ENCODE data around the gene ARPC5L.

ARPC5L gene

DNA sequence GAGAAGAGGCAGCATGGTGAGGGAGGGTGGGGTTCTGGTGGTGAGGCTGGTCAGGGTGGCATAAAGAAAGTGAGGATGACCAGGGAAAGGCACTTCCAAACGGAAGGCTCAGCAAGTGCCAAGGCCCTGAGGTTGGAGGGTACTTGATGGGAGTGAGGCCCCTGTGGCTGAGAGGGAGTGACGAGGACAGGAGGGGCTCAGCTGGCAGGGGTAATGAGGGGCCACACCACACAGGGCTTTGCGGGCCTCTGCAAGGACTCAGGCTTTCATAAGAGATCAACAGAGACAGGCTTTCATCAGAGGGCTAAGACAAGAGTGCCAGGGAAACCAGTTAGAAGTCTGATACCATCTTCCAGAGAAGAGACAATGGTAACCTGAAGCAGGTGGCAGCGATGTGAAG, 23.6 kb downstream of the ARPC5L start:
- H3K4me3 Mint-ChIP-seq: no peak overlapping the region
- H3K9me3 Mint-ChIP-seq: no peaks in the 10 kb centered on the region
- peaks cover 91% of the 10 kb centered on the region for H3K36me3 Mint-ChIP-seq (ENCODE audit: low read depth)

DNA sequence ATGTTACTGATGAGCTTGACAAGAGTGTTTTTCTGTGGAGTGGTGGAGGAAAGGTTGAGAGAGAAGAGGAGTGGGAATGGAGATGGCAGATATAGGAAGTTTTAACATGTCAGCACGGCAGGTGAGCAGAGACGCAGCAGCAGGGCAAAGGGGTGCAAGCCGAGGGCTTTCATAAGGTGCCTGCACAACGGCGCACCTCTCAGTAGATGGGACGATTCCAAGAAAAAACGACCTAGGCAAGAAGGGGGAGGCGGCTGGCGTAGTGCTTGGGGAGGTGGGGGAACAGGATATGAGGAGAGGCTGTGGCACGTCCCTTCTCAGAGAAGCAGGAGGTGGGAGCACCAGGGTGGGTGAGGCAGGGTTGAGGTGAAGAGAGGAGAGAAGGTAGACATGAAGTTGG, 24.5 kb downstream of the ARPC5L start:
- H3K27me3 Mint-ChIP-seq: no peaks in the 10 kb centered on the region
- no peak overlapping the region for H3K4me3 Mint-ChIP-seq
- no peaks in the 10 kb centered on the region for H3K4me1 Mint-ChIP-seq (ENCODE audit: low read depth)
- DNase-seq: no peak
- H3K27ac Mint-ChIP-seq: no peak overlapping the region
- H3K36me3 Mint-ChIP-seq (ENCODE audit: low read depth): peaks cover 91% of the 10 kb centered on the region
- H3K9me3 Mint-ChIP-seq: no peaks in the 10 kb centered on the region

More for the DNA sequence above, 23.6 kb downstream of the ARPC5L start:
- no peak for DNase-seq
- H3K27ac Mint-ChIP-seq: no peak overlapping the region
- H3K27me3 Mint-ChIP-seq: no peaks in the 10 kb centered on the region
- H3K4me1 Mint-ChIP-seq (ENCODE audit: low read depth): no peaks in the 10 kb centered on the region

DNA sequence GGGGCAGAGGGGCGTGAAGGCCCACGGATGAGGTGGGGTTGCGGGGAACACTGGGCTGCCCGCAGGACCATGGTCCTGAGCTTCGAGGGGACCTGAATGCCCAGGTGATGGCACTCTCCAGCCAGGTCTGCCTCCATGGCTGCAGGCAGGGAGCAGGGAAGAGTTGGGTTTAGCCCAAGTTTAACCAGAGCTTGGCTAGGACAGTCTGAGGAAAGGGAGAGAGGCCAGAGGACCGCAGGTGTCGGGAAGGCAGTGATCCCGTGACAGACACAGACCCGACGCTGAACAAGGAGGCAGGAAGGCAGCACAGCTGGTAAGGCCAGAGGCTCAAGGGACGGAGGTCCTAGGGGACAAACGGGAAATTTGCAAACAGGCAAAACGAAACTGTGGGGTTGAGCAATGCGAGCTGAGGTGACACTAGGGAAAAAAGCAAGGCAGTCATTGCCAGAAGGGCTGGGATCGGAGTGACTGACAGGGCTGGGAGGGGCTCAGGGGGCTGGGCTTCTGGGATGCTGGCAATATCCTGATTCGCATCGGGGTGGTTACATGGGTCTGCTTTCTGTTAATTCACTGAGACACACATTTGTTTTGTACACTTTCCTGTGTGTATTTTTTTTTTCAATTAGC, 25.0 kb downstream of the ARPC5L start:
- no peaks in the 10 kb centered on the region for H3K4me1 Mint-ChIP-seq (ENCODE audit: low read depth)
- no peak for DNase-seq
- H3K27ac Mint-ChIP-seq: no peak overlapping the region
- H3K36me3 Mint-ChIP-seq (ENCODE audit: low read depth): peaks cover 90% of the 10 kb centered on the region
- H3K4me3 Mint-ChIP-seq: no peak overlapping the region
- H3K9me3 Mint-ChIP-seq: no peaks in the 10 kb centered on the region
- H3K27me3 Mint-ChIP-seq: no peaks in the 10 kb centered on the region

DNA sequence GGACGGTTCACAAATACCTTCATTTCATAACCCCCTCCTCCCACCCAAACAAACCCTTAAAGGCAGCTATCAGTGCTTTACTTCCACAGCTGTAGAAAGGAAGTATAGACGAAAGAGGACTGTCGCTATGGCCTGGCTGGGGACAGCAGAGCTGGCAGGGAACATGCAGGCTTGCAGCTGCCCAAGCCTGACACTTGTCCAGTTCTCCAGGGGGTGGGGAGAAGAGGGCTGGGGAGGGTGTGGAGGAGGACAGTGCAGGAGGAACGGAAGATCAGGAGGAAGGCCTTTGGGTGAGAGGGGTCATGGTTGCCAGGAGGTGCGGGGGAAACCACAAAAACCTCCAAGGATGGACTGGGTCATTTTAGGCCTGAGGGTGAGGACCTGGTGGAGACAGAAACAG, 25.9 kb downstream of the ARPC5L start:
- Mint-ChIP-seq H3K27me3 (no peaks in the 10 kb centered on the region), H3K4me1 (ENCODE audit: low read depth) (no peaks in the 10 kb centered on the region), H3K36me3 (ENCODE audit: low read depth) (peaks cover 87% of the 10 kb centered on the region), H3K27ac (no peak overlapping the region), H3K9me3 (no peaks in the 10 kb centered on the region), H3K4me3 (no peak overlapping the region)
- no peak for DNase-seq

DNA sequence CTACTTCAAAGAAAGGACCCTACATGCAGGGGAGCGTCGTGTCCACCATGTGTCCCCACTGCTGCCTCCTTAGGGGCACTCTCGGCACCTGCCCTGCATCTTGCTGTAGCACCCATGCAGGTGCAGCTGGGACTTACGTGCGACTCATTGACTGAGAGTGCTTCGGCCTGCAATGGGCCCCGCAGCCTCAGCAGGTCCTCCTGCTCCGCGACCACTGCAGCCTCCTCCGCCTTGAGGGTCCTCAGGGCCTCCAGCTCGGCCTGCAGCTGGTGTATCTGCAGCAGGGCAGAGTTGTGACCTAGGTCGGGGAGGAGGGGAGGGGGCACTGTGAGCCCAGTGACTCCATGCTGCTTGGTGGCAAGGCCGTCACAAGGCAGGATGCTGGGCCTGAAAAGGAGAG, 27.1 kb downstream of the ARPC5L start:
- Mint-ChIP-seq H3K27ac (no peak overlapping the region), H3K36me3 (ENCODE audit: low read depth) (peaks cover 91% of the 10 kb centered on the region)
- no peak for DNase-seq

DNA sequence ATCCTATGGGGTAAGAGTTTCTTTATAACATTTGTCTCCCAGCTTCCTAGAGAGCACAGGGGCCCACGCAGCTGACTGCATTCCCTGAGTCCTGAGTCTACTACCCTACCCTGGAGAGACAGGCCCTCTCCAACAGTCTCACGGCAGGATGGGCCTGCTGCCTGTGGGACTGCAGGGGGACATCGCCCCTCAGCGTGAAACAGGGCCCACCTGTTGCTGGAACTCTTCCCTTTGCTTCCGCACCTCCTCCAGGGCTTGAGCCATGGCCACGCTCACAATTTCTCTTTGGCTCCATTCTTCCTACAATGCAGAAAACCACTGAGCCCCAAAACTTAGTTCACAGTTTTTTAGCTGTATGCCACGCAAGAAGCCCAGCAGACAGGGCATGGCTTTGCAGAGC, 28.2 kb downstream of the ARPC5L start:
- Mint-ChIP-seq H3K36me3 (ENCODE audit: low read depth) (peaks cover 90% of the 10 kb centered on the region), H3K4me3 (no peak overlapping the region)

More for the DNA sequence above, 27.1 kb downstream of the ARPC5L start:
- no peak overlapping the region for H3K4me3 Mint-ChIP-seq
- H3K9me3 Mint-ChIP-seq: no peaks in the 10 kb centered on the region
- H3K27me3 Mint-ChIP-seq: no peaks in the 10 kb centered on the region
- H3K4me1 Mint-ChIP-seq (ENCODE audit: low read depth): no peaks in the 10 kb centered on the region

DNA sequence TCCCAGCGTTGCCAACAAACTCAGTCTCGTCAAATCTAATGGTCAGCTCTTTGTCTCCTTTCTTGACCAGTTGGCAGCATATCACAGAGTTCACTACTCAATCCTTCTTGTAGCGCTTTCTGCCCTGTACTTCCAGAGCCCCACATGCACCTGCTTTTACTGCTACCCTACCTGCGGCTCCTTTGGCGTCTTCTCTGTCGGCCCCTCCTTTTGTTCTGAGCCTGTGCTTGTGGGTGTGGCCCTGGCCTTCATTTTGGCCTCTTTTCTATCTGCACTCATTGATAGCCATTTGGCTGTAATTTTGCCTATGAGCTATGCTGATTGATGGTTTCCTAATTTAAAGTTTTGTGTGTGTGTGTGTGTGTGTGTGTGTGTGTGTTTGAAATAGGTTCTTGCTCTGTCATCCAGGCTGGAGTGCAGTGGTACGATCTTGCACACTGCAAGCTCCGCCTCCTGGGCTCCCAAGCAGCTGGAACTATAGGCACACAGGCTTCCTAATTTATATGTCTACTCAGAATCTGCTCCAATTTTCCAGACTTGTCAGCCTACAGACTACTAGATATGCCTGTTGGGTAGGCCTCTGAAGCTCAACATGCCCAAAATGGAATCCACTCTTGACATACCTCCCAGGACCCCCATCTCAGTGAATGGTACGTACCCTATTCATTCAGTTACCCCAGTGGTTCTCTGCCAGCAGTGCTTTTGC, 32.3 kb downstream of the ARPC5L start:
- no peak overlapping the region for H3K4me3 Mint-ChIP-seq
- H3K36me3 Mint-ChIP-seq (ENCODE audit: low read depth): peaks cover 92% of the 10 kb centered on the region

More for the DNA sequence above, 28.2 kb downstream of the ARPC5L start:
- no peak for DNase-seq
- no peaks in the 10 kb centered on the region for H3K27me3 Mint-ChIP-seq
- H3K9me3 Mint-ChIP-seq: no peaks in the 10 kb centered on the region
- H3K4me1 Mint-ChIP-seq (ENCODE audit: low read depth): peaks cover 6% of the 10 kb centered on the region
- H3K27ac Mint-ChIP-seq: no peak overlapping the region

DNA sequence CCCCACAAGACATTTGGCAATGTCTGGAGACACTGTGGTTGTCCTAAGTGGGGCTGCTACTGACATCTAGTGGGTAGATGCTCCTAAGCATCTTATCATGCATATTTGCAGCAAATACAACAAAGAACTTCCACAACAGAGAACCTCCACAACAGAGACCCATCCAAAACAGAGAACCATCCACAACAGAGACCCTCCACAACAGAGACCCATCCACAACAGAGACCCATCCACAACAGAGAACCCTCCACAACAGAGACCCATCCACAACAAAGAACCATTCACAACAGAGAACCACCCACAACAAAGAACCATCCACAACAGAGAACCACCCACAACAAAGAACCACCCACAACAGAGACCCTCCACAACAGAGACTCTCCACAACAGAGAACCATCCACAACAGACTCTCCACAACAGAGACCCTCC, 32.8 kb downstream of the ARPC5L start:
- H3K27ac Mint-ChIP-seq: peak overlapping the region; percentile 19
- DNase-seq: no peak
- H3K9me3 Mint-ChIP-seq: no peaks in the 10 kb centered on the region
- peaks cover 92% of the 10 kb centered on the region for H3K36me3 Mint-ChIP-seq (ENCODE audit: low read depth)
- no peaks in the 10 kb centered on the region for H3K27me3 Mint-ChIP-seq
- no peak overlapping the region for H3K4me3 Mint-ChIP-seq
- H3K4me1 Mint-ChIP-seq (ENCODE audit: low read depth): peaks cover 11% of the 10 kb centered on the region

More for the DNA sequence above, 32.3 kb downstream of the ARPC5L start:
- Mint-ChIP-seq H3K27ac (no peak overlapping the region), H3K27me3 (no peaks in the 10 kb centered on the region), H3K4me1 (ENCODE audit: low read depth) (peaks cover 11% of the 10 kb centered on the region), H3K9me3 (no peaks in the 10 kb centered on the region)
- peak; percentile 43 for DNase-seq

DNA sequence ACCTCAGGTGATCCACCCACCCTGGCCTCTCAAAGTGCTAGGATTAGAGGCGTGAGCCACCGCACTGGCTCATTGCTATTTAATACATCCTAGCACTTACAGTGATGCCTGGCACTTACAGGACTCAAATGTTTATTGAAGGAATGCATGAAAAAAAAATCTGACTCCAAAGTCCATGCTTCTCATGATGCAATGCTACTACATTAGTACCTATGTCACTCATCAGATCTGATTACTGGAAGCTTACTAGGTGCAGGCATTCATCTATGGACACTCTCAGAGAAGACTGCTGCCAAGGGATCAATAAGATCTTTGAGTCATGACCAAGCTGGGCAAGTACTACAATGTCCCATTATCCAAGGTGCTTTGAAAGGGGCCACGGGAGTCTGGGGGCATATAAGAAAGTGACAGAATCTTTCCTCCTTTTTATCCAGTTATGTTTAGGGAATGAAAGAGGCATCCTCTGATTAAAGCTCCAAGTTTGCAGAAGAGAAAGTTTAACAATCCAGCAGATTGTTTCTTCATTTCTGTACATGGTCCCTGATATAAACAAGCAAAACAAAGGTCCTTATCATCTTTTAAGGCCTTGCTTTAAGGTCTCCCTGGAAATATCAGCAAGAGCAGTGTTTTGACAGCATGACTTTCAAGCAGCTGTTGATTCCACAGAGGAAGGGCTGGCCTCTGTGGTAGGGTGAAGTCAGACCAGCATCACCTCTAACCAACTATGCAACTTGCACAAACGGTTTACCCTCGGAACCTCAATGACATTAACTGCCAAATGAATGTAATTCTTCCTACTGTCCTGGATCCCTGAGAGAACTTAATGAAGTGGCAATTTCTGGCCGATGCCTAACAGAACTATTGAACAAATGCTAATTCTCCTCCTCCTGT, 35.9 kb downstream of the ARPC5L start:
- H3K4me3 Mint-ChIP-seq: no peak overlapping the region
- peaks cover 11% of the 10 kb centered on the region for H3K4me1 Mint-ChIP-seq (ENCODE audit: low read depth)
- H3K36me3 Mint-ChIP-seq (ENCODE audit: low read depth): peaks cover 84% of the 10 kb centered on the region
- H3K9me3 Mint-ChIP-seq: no peaks in the 10 kb centered on the region
- no peak overlapping the region for H3K27ac Mint-ChIP-seq
- H3K27me3 Mint-ChIP-seq: no peaks in the 10 kb centered on the region
- DNase-seq: no peak

DNA sequence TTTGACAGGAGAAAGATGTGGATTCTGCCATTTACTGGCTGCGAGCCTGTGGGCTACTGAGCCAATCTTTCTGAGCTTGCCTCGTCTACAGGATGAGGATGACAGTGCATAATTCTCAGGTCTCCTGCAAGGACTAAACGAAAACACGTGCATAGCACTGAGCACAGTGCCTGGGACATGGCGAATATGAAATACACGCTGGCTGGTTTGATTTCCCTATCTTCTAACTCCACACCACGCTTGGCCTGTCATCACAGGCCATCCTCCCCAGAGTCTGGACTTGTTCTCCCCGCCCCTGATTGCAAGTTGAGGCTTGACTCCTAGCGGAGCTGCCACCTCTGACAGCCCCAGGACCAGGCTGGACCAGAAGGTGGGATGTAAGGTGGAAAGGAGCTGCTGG, 37.9 kb downstream of the ARPC5L start:
- Mint-ChIP-seq H3K4me1 (ENCODE audit: low read depth) (peaks cover 7% of the 10 kb centered on the region), H3K27me3 (no peaks in the 10 kb centered on the region), H3K4me3 (no peak overlapping the region), H3K27ac (no peak overlapping the region), H3K9me3 (no peaks in the 10 kb centered on the region), H3K36me3 (ENCODE audit: low read depth) (peaks cover 76% of the 10 kb centered on the region)
- no peak for DNase-seq

DNA sequence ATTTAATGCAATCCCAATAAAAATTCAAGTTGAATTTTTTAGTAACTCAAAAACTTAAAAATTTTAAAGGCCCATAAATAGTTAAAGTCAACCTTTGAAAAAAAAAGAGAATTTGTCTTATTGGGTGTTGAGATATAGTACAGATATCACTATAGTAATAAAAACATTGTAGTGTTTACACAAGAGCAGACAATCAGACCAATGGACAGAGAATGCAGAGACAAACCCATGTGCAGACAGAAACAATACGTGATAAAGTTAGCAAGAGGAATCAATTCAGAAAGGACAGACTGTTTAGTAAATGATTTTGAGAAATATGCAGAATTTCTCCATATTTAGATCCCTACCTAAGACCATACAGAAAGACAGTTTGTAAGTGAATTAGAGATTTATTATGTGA, 45.0 kb downstream of the ARPC5L start:
- H3K27ac Mint-ChIP-seq: no peak overlapping the region
- no peak for DNase-seq
- H3K36me3 Mint-ChIP-seq (ENCODE audit: low read depth): peaks cover 66% of the 10 kb centered on the region
- H3K27me3 Mint-ChIP-seq: no peaks in the 10 kb centered on the region
- H3K4me1 Mint-ChIP-seq (ENCODE audit: low read depth): no peaks in the 10 kb centered on the region
- no peak overlapping the region for H3K4me3 Mint-ChIP-seq
- H3K9me3 Mint-ChIP-seq: no peaks in the 10 kb centered on the region

DNA sequence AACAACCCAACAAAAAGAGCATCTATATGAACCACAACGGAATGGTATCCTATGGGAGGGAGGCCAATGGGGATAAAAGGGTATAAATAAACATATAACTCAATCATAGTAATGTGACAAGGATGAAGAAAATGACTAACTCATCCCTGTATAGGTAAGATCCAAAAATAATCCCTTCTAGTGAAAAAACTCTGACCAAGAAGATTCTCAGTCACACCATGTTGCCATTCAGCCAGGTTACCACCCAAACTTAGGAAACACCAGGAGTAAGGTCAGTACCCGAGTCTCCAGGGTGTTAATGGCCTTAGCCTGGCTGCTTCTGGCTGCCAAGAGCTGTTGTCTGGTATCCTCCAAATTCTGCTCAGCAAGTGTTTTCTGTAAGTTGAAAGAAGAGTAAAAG, 46.2 kb downstream of the ARPC5L start:
- Mint-ChIP-seq H3K36me3 (ENCODE audit: low read depth) (peaks cover 67% of the 10 kb centered on the region), H3K4me3 (no peak overlapping the region), H3K27ac (no peak overlapping the region), H3K9me3 (no peaks in the 10 kb centered on the region), H3K27me3 (no peaks in the 10 kb centered on the region), H3K4me1 (ENCODE audit: low read depth) (no peaks in the 10 kb centered on the region)
- DNase-seq: no peak

DNA sequence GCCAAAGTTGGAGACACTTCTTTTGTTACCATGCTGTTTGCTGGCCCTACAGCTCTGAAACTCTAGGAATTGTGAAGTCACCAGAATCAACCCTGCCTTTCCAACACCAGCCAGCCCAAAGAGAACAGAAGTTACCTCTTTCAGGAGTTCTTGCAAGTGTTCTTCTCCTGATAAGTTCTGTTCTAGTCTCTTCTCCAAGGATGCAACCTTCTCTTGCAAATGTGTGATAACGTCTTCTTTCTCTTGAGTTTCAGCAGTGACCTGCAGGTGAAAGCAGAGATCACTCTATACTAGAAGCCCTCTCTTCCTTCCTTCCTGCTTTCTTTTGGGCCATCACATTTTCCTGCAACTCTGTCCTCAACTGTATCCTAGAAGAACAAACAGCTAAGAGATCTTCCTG, 49.8 kb downstream of the ARPC5L start:
- Mint-ChIP-seq H3K4me1 (ENCODE audit: low read depth) (no peaks in the 10 kb centered on the region), H3K36me3 (ENCODE audit: low read depth) (peaks cover 71% of the 10 kb centered on the region), H3K27ac (no peak overlapping the region), H3K4me3 (no peak overlapping the region), H3K27me3 (no peaks in the 10 kb centered on the region), H3K9me3 (no peaks in the 10 kb centered on the region)
- no peak for DNase-seq

DNA sequence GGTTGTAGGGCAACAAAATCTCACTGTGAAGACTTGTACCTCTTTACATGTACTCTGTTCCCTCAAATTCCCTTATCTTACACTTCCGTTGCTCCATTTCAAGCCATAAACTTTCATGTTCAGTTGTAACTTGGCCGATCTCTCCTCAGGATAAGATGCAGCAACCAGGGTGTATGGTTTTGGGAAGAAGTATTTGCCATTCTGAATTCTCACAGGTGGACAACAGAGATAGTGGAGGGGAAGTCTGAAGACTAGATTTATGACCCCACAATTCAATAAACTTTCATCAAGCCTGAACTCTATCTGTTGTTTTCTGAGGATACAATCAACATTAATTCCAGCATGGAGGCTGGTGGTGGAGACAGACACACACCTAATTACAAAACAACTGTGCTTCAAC, 51.4 kb downstream of the ARPC5L start:
- peaks cover 60% of the 10 kb centered on the region for H3K36me3 Mint-ChIP-seq (ENCODE audit: low read depth)
- H3K27ac Mint-ChIP-seq: no peak overlapping the region
- H3K27me3 Mint-ChIP-seq: no peaks in the 10 kb centered on the region
- H3K4me1 Mint-ChIP-seq (ENCODE audit: low read depth): no peaks in the 10 kb centered on the region
- no peaks in the 10 kb centered on the region for H3K9me3 Mint-ChIP-seq
- no peak for DNase-seq
- no peak overlapping the region for H3K4me3 Mint-ChIP-seq
